K562 (cell line): ENCODE measurements around the gene RNF145. TPM values are rescaled to one million over a fixed set of nuclear protein-coding genes. Genes with fewer than 3 reads are reported as not detected.

Experiments used
- ATAC-seq: fragments of 200-7000 bp; cut with Tn5 transposase; 3 replicates; pipeline ENCODE4 v1.9.1; 2020; ENCODE audit warnings: moderate library complexity
- BruUV-seq: library from RNA; stranded (reverse); fragments of 400-500 nt; replicated peaks from 2 replicates; lab custom pipeline; 2021; lab: Mats Ljungman, UMichigan
- CTCF ChIA-PET: fragments of 300-600 bp; formaldehyde crosslinking; extraction: SDS; loops from one replicate; lab custom pipeline; 2021; ENCODE audit warnings: low intra/inter-chr PET ratio; lab: Yijun Ruan, JAX
- POLR2A ChIA-PET: fragments of 300-600, 350-650 bp; sonication (Branson Sonifier 250); formaldehyde crosslinking; extraction: SDS; loops from one replicate; lab custom pipeline; 2021; ENCODE audit warnings: antibody characterized with exemption, inconsistent platforms; lab: Yijun Ruan, JAX
- DNase-seq, 4 experiments: peaks; one replicate each; pipeline versions ENCODE4 v3.0.0 to v3.0.0-alpha.2; 2011 to 2018; ENCODE audit warnings: low spot score in 3 of 4, mixed read lengths in 3 of 4; ENCODE audit errors: extremely low read depth in 1 of 4
- FAIRE-seq: peaks from 2 replicates; lab custom pipeline; 2011; peaks lifted over from hg19 to GRCh38; lab: Jason Lieb, UNC
- H2AFZ ChIP-seq: 2 replicates; pipeline ENCODE4 v1.6.0; 2011; ENCODE audit warnings: low read depth, low read length, control low read depth, inconsistent platforms
- H3K27ac ChIP-seq: fragments of 200-600 bp; 3 replicates; pipeline ENCODE4 v1.8.0; 2011; ENCODE audit warnings: low read depth, mild to moderate bottlenecking, control low read depth, inconsistent platforms, low read length, moderate library complexity, mixed read lengths; ENCODE audit errors: extremely low read depth
- H3K27me3 ChIP-seq, 2 experiments: fragments of 300-600 bp in 1 of 2; 2 replicates in 1 of 2; 3 replicates in 1 of 2; pipeline versions ENCODE4 v1.6.0 to v1.8.0; 2011; ENCODE audit warnings: inconsistent platforms in 2 of 2, low read length in 2 of 2, mild to moderate bottlenecking in 1 of 2, mixed read lengths in 1 of 2, moderate library complexity in 1 of 2; ENCODE audit not compliant: control insufficient read depth in 2 of 2, insufficient read depth in 2 of 2
- H3K36me3 ChIP-seq: fragments of 300-600 bp; 3 replicates; pipeline ENCODE4 v1.8.0; 2011; ENCODE audit warnings: mild to moderate bottlenecking, low read length, inconsistent platforms; ENCODE audit not compliant: control insufficient read depth, insufficient read depth
- H3K4me1 ChIP-seq, 2 experiments: fragments of 200-600 bp in 1 of 2; replicated peaks in 1 of 2; 2 replicates in 1 of 2; 3 replicates in 1 of 2; pipeline versions ENCODE4 v1.5.1 to v1.8.0; 2011; ENCODE audit warnings: inconsistent platforms in 2 of 2, low read length in 2 of 2, mild to moderate bottlenecking in 1 of 2, mixed read lengths in 1 of 2, moderate library complexity in 1 of 2; ENCODE audit not compliant: control insufficient read depth in 2 of 2, insufficient read depth in 2 of 2
- H3K4me2 ChIP-seq: 2 replicates; pipeline ENCODE4 v1.6.1; 2011; ENCODE audit warnings: low read length, control low read depth, inconsistent platforms, mixed read lengths; ENCODE audit not compliant: insufficient read depth
- H3K4me3 ChIP-seq: fragments of 200-600 bp; sonication (generic), shearing (Covaris generic); 2 replicates; pipeline ENCODE4 v1.5.1; 2016; ENCODE audit warnings: control low read depth, inconsistent platforms
- H3K79me2 ChIP-seq: fragments of 200-600 bp; 3 replicates; pipeline ENCODE4 v1.8.0; 2011; ENCODE audit warnings: low read length, inconsistent platforms; ENCODE audit not compliant: control insufficient read depth, insufficient read depth
- H3K9ac ChIP-seq, 2 experiments: 2 replicates each; pipeline versions ENCODE4 v1.6.0 to v1.6.1; 2011; ENCODE audit warnings: low read depth in 2 of 2, low read length in 2 of 2, control low read depth in 1 of 2, inconsistent platforms in 1 of 2, mild to moderate bottlenecking in 1 of 2, mixed read lengths in 1 of 2; ENCODE audit not compliant: insufficient read depth in 1 of 2
- H3K9me1 ChIP-seq: one replicate; pipeline ENCODE4 v1.6.0; 2011; ENCODE audit warnings: inconsistent platforms, mild to moderate bottlenecking, low read length, moderate library complexity; ENCODE audit not compliant: control insufficient read depth, insufficient read depth
- H3K9me3 ChIP-seq: replicated peaks from 2 replicates; pipeline ENCODE4 v1.5.1; 2011; ENCODE audit warnings: low read depth, low read length, inconsistent platforms; ENCODE audit not compliant: control insufficient read depth, insufficient read depth
- H4K20me1 ChIP-seq: replicated peaks from 2 replicates; pipeline ENCODE4 v1.6.1; 2011; ENCODE audit warnings: low read length, inconsistent platforms, mixed read lengths; ENCODE audit not compliant: control insufficient read depth, insufficient read depth
- ELF2 ChIP-seq: fragments of 250-450 bp; sonication (Bioruptor Pico); IDR thresholded peaks from 2 replicates; pipeline ENCODE4 v1.5.0; 2021; ENCODE audit warnings: mild to moderate bottlenecking
- EZH2 ChIP-seq: IDR thresholded peaks from 2 replicates; pipeline ENCODE4 v1.6.1; 2012; ENCODE audit warnings: low read depth, mild to moderate bottlenecking, inconsistent platforms, low read length, borderline replicate concordance
- FIP1L1 ChIP-seq: fragments of 200-400 bp; formaldehyde crosslinking; IDR thresholded peaks from 2 replicates; pipeline ENCODE4 v1.6.1; 2018; ENCODE audit warnings: mild to moderate bottlenecking, low read depth, low read length; ENCODE audit not compliant: poor library complexity, severe bottlenecking
- GABPA ChIP-seq: fragments of 200-800 bp; sonication (Bioruptor generic); conservative IDR thresholded peaks from 2 replicates; pipeline ENCODE4 v1.6.1; 2016; ENCODE audit warnings: low read depth, missing genetic modification characterization, missing compliant biosample characterization
- RBM25 ChIP-seq: fragments of 200-400 bp; formaldehyde crosslinking; IDR thresholded peaks from 2 replicates; pipeline ENCODE4 v1.6.1; 2018; ENCODE audit warnings: low read length, low read depth, moderate library complexity; ENCODE audit not compliant: severe bottlenecking
- SIN3A ChIP-seq, 2 experiments: fragments of 150-350 bp in 1 of 2; IDR thresholded peaks; 2 replicates each; pipeline ENCODE4 v1.6.1; 2011 to 2016; ENCODE audit warnings: borderline replicate concordance in 2 of 2, low read depth in 2 of 2, low read length in 2 of 2, mild to moderate bottlenecking in 2 of 2, moderate library complexity in 2 of 2; ENCODE audit not compliant: control insufficient read depth in 1 of 2
- ZFP36 ChIP-seq: fragments of 150-350 bp; IDR thresholded peaks from 2 replicates; pipeline ENCODE4 v1.6.1; 2018; ENCODE audit warnings: low read length, low read depth; ENCODE audit not compliant: partially characterized antibody
- ZNF175 ChIP-seq: fragments of 200-800 bp; sonication (Bioruptor generic); IDR thresholded peaks from 2 replicates; pipeline ENCODE4 v1.6.1; 2016; ENCODE audit warnings: low read depth, mild to moderate bottlenecking, missing genetic modification characterization, missing compliant biosample characterization
- in situ Hi-C: fragments of 300-500 bp; cut with MboI; formaldehyde crosslinking; loops from 4 replicates; pipeline ENCODE4 v1.15.0; 2018; ENCODE audit warnings: inconsistent platforms, mixed read lengths
- intact Hi-C: fragments of 100-400 bp; cut with micrococcal nuclease; formaldehyde crosslinking; loops from 2 replicates; pipeline ENCODE4 v1.14.2; 2022
- polyA plus RNA-seq, 8 experiments: library from polyadenylated mRNA; depleted of rRNA in 4 of 8; stranded (reverse) in 5 of 8; unstranded in 3 of 8; fragments of >200 nt; fragmentation: Nextera tagmentation in 2 of 8; fragmentation: Illumina TruSeq in 1 of 8; extraction: Ambion mirVana in 2 of 8; extraction: Trizol in 1 of 8; gene quantifications; 2 replicates each; pipeline versions ENCODE4 v1.2.1 to v1.2.3, GENCODE V29; 2011 to 2014; ENCODE audit warnings: inconsistent platforms in 1 of 8, missing spikeins in 1 of 8
- total RNA-seq, 7 experiments: library from RNA; depleted of rRNA in 6 of 7; stranded (reverse); fragments of >200 nt in 6 of 7; fragmentation: Illumina TruSeq in 2 of 7; extraction: Trizol in 2 of 7; gene quantifications; 2 replicates each; pipeline versions ENCODE4 v1.2.1 to v1.2.3, GENCODE V29; 2011 to 2021; ENCODE audit warnings: low replicate concordance in 1 of 7
- TF ChIP-seq, protein P1 (sequence below): fragments of 450-650 bp; IDR thresholded peaks from 2 replicates; pipeline ENCODE4 v1.6.1; 2016; ENCODE audit warnings: low read depth
- TF ChIP-seq, protein P2 (sequence below): fragments of 250-450 bp; sonication (Bioruptor Pico); IDR thresholded peaks from 2 replicates; pipeline ENCODE4 v1.4.0; 2020
- TF ChIP-seq, protein P3 (sequence below): sonication (generic); formaldehyde crosslinking; IDR thresholded peaks from 2 replicates; pipeline ENCODE4 v1.8.1; 2022; ENCODE audit warnings: missing genetic modification reagents

The RNF145 gene
- total and polyA plus RNA-seq, 9 of the 15 experiments (the other 6 are each of a cell fraction or from before 2014, with no cell fraction given), result 13.6 to 40.7 (median 25.4) TPM

DNA sequence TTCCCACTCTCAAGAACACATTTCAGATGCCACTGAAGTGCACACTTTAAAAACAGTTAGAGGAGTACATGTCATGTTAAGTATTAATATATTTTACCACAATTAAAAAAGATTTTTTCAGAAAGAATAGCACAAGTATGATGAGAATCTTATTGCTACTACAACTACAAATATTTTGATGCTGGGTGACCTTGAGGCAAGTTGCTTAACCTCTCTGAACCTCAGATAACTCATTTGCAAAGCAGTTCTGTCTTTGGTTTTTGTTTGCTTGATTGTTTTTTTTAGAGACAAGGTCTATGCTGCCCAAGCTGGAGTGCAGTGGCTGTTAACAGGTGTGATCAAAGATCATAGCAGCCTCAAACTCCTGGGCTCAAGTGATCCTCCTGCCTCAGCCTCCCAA is 95.9 kb downstream of the RNF145 start:
- no TSS peak for BruUV-seq
- Histone ChIP-seq H3K36me3 (no peaks in the 10 kb centered on the region), H3K27me3 (peaks cover 7 to 14% of the 10 kb centered on the region in 2 experiments), H3K79me2 (no peaks in the 10 kb centered on the region), H3K4me1 (no peaks in the 10 kb centered on the region), H4K20me1 (no peaks in the 10 kb centered on the region), H3K4me3 (no peak overlapping the region), H3K27ac (no peak overlapping the region), H3K9ac (no peak overlapping the region), H2AFZ (no peak overlapping the region), H3K4me2 (no peak overlapping the region), H3K9me1 (no peaks in the 10 kb centered on the region), H3K9me3 (no peaks in the 10 kb centered on the region)
- DNase-seq (no peak), ATAC-seq (no peak), FAIRE-seq (no peak)
- ChIA-PET CTCF (no interaction called here), POLR2A (no interaction called here)
- intact Hi-C loops (no loop called here), in situ Hi-C loops (no loop called here)
- TF ChIP-seq EZH2 (no peak), ZFP36 (peak; percentile 47), RBM25 (peak; percentile 72), SIN3A (IDR thresholded peaks at IDR 0.05; ENCODE audit: borderline replicate concordance in 2 of 2, control insufficient read depth in 1 of 2, low read depth in 2 of 2, low read length in 2 of 2) (no peak), ELF2 (CRISPR knock-in tag) (no peak), GABPA (tag) (no peak), ZNF175 (CRISPR knock-in tag) (no peak), FIP1L1 (no peak)
- TF ChIP-seq, protein P1, sequence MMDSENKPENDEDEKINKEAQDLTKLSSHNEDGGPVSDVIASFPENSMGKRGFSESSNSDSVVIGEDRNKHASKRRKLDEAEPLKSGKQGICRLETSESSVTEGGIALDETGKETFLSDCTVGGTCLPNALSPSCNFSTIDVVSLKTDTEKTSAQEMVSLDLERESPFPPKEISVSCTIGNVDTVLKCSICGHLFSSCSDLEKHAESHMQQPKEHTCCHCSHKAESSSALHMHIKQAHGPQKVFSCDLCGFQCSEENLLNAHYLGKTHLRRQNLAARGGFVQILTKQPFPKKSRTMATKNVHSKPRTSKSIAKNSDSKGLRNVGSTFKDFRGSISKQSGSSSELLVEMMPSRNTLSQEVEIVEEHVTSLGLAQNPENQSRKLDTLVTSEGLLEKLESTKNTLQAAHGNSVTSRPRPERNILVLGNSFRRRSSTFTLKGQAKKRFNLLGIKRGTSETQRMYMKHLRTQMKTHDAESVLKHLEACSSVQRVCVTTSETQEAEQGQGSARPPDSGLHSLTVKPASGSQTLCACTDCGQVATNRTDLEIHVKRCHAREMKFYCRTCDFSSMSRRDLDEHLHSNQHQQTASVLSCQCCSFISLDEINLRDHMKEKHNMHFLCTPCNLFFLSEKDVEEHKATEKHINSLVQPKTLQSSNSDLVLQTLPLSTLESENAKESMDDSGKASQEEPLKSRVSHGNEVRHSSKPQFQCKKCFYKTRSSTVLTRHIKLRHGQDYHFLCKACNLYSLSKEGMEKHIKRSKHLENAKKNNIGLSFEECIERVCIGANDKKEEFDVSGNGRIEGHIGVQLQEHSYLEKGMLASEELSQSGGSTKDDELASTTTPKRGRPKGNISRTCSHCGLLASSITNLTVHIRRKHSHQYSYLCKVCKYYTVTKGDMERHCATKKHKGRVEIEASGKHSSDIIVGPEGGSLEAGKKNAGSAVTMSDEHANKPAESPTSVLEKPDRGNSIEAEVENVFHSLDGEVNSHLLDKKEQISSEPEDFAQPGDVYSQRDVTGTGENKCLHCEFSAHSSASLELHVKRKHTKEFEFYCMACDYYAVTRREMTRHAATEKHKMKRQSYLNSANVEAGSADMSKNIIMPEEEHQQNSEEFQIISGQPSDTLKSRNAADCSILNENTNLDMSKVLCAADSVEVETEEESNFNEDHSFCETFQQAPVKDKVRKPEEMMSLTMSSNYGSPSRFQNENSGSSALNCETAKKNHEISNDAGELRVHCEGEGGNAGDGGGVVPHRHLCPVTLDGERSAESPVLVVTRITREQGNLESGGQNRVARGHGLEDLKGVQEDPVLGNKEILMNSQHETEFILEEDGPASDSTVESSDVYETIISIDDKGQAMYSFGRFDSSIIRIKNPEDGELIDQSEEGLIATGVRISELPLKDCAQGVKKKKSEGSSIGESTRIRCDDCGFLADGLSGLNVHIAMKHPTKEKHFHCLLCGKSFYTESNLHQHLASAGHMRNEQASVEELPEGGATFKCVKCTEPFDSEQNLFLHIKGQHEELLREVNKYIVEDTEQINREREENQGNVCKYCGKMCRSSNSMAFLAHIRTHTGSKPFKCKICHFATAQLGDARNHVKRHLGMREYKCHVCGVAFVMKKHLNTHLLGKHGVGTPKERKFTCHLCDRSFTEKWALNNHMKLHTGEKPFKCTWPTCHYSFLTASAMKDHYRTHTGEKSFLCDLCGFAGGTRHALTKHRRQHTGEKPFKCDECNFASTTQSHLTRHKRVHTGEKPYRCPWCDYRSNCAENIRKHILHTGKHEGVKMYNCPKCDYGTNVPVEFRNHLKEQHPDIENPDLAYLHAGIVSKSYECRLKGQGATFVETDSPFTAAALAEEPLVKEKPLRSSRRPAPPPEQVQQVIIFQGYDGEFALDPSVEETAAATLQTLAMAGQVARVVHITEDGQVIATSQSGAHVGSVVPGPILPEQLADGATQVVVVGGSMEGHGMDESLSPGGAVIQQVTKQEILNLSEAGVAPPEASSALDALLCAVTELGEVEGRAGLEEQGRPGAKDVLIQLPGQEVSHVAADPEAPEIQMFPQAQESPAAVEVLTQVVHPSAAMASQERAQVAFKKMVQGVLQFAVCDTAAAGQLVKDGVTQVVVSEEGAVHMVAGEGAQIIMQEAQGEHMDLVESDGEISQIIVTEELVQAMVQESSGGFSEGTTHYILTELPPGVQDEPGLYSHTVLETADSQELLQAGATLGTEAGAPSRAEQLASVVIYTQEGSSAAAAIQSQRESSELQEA, result no peak
- TF ChIP-seq, protein P2, sequence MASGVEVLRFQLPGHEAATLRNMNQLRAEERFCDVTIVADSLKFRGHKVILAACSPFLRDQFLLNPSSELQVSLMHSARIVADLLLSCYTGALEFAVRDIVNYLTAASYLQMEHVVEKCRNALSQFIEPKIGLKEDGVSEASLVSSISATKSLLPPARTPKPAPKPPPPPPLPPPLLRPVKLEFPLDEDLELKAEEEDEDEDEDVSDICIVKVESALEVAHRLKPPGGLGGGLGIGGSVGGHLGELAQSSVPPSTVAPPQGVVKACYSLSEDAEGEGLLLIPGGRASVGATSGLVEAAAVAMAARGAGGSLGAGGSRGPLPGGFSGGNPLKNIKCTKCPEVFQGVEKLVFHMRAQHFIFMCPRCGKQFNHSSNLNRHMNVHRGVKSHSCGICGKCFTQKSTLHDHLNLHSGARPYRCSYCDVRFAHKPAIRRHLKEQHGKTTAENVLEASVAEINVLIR, result no peak
- TF ChIP-seq, protein P3, sequence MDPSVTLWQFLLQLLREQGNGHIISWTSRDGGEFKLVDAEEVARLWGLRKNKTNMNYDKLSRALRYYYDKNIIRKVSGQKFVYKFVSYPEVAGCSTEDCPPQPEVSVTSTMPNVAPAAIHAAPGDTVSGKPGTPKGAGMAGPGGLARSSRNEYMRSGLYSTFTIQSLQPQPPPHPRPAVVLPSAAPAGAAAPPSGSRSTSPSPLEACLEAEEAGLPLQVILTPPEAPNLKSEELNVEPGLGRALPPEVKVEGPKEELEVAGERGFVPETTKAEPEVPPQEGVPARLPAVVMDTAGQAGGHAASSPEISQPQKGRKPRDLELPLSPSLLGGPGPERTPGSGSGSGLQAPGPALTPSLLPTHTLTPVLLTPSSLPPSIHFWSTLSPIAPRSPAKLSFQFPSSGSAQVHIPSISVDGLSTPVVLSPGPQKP (CRISPR knock-in tag), result no peak
